T1000 (cell line): Measurements from ENCODE around the gene OPCML.

Experiments used
- DNase-seq: peaks from one replicate; lab custom pipeline; 2025; ENCODE audit warnings: mixed read lengths; lab: John Stamatoyannopoulos, UW

Gene OPCML

GRCh38 chr11:132941024-132941646 is 591.2 kb downstream of the OPCML start:
- no peak for DNase-seq

DNA sequence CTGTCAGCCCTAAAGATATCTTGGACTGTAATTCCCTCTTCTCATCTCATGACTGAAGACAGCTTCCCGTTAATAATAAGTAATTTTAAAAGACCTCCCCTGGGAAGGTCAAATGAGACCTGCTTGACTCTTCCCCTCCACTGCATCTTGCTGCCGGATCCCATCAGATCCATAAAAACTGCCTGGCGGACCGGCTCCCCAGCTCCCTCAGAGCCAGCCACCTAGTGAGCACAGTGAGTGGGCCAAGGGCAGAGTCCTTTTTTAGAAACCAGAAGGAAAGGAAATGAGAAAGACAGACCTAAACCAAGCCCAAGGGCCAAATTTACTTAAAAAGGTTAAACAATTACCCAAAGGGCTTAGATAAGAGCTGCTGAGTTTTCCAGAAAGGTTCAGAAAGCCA is 595.3 kb downstream of the OPCML start:
- no peak for DNase-seq

DNA sequence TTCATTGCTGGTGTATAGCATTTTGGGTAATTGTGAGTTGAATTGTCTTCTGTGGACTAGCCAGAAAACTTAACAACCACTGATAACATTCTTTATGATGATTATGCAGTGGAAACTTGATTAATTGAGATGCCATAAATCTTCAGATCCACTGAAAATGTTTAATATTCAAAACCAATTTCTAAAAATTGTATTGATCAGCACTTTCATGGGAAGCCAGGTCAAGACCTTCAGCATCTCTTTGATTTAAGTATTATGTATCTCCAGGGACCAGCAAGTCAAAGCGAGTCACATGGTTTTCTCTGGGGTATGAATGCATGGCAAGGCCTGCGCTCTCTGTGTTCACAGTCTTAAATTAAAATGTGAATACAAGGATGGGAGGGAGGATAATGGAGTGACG is 596.9 kb downstream of the OPCML start:
- DNase-seq = no peak

DNA sequence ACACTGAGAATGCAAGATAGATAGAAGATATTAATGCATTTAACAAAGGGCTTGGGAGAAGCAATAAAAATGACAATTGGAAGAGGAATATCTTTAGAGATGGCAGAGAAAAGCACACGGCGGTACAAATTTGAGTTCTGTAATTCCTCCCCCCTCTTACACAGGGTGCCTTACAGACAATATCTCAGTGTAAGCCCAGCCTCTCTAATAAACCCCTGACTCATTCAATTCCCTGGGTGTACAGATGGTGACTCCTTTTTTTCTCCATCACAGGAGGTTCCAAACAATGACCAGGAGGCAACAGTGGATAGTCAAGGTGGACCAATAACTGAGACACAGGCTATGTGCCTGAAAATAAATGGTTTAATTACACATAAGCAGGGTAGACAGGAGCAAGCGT is 598.6 kb downstream of the OPCML start:
- DNase-seq = no peak

- DNase-seq = no peak
These were observed 606.4 kb downstream of the OPCML start for GRCh38 chr11:132925825-132926469.

- DNase-seq = no peak
These were observed 610.7 kb downstream of the OPCML start for GRCh38 chr11:132921597-132921996.

GRCh38 chr11:132920451-132921096 is 611.7 kb downstream of the OPCML start:
- DNase-seq = no peak

GRCh38 chr11:132914600-132914999 is 617.7 kb downstream of the OPCML start:
- no peak for DNase-seq

- no peak for DNase-seq
These were observed 618.4 kb downstream of the OPCML start for GRCh38 chr11:132913886-132914285.

- DNase-seq = no peak
These were observed 619.0 kb downstream of the OPCML start for GRCh38 chr11:132913295-132913694.

DNA sequence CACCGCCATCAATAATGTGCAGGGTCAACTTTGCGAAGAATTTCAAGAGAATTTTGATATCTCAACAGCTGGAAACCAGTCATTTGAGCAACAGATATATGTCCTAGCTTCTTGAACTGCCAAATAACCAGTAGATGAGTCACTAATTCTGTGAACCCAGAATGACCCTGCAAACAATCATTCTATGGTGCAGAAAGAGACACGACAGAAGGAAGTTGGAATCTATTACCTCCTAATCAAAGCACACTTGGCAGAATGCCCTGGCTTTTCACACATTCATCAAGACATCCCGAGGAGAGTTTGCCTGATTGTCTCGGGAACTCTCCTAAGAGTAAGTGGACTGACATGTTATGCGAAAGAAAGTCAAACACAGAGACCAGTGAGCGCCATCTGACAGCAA is 621.1 kb downstream of the OPCML start:
- DNase-seq = no peak

GRCh38 chr11:132910011-132910760 is 622.1 kb downstream of the OPCML start:
- DNase-seq = no peak

GRCh38 chr11:132909021-132909606 is 623.2 kb downstream of the OPCML start:
- DNase-seq = no peak

GRCh38 chr11:132908414-132908810 is 623.9 kb downstream of the OPCML start:
- DNase-seq = no peak

DNA sequence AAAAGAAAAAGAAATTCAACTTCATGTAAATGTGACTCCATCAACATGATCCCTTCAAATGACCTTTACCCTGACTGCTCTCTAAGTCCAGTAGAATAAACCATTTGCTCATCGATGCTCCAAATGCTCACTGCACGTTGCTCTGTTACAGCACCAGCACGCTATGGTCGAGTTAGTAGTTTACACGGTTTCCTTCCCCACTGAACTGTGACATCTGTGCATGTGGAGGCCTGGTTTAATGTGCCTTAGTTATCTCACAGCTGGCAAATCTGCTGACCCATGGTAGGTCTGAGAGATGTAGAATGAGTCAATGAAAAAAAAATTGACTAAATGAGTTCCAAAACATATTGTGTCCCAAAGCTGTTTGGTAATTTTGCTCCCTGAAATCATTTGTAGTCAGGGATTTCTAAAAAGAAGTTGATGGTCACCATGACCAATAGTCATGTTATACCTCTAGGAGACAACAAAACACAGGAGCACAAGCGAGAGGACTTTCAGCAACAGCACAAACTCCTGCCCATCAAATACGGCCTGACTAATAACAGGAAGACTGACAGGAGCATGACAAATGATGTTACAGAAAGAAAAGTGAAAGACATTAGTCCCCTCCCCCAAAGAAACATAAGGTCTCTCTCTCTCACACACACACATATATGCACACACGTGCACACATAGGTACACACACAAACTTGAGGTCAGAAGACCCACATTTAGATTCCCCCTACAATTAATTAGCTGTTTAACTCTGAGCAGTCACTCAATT is 624.5 kb downstream of the OPCML start:
- no peak for DNase-seq

DNA sequence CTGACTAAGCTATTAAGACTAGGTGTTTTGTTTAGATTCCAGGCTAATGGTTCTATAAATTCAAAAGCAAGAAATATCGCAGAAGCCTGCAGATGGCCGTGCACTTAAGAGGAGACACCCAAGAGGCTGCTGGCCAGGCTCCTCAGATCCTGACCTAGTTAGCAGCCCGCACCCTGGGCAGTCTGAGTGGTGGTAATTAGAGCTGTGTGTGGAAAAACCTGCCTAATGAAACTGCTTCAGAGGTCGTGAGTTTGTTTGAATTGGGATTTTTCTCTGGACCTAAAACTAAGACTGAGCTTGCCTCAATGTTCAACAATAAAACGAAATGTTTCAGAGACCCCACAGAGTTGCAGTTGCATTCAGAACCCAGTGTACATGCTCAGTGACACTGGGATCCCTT is 627.7 kb downstream of the OPCML start:
- no peak for DNase-seq

DNA sequence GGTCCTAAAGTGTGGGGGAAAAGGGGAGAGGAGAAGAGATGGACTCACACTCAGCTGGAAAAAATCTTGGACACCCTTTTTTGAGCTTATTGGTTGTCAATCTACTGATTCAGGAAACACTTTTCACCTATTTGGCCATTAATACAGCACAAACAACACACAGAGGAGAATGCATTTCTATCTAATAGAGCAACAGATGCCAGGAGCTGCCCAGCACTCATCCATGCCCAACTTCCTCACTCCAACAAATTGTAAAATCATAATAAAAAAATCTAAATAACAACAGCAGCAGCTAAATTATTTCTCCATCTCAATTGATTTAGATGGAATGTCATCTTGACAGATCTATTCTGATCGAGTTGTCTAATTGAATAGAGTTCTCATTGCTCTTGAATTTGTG is 628.2 kb downstream of the OPCML start:
- no peak for DNase-seq

DNA sequence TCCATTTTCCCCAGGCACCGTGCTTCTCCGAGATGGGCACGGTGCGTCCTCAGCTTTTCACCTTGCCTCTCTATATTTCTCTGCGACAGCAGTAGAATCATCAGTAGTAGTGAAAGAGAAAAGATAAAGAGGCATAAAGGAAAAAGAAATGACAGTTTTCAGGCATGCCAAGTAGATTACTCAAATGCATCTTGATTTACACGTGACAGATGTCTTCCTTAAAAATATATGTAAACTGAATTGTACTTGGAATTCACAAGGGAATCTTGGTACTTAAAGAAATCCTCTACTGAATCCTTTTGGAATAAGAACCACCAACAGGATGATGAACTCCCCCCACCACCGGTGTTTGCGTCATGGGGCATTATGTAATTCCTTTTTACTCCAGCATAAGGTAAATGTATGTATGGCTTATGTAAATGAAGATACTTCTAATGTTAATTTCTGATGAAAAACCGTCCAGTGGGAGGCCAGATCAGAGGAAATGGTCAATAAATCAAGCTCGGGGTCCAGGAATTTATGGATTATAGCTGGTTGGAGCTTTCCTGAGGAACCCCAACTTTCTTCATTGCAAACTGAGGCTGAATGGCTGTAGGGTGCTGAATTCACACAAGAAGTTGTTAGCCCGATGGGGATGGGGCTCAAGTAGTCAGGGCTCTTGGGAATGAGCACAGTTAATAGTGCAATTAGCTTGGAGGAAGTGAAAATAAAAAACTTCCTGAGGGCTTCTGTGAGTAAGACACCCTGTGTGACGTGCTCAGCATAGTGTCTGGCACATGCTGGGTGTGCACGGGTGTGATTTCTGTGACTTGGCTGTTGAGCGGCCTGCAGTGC is 630.4 kb downstream of the OPCML start:
- DNase-seq = no peak

- no peak for DNase-seq
These were observed 633.6 kb downstream of the OPCML start for GRCh38 chr11:132898676-132899075.

GRCh38 chr11:132898021-132898420 is 634.3 kb downstream of the OPCML start:
- no peak for DNase-seq

- no peak for DNase-seq
These were observed 637.0 kb downstream of the OPCML start for GRCh38 chr11:132895340-132895739.
